ENCODE measurements around the gene PIK3CB. TPM values are rescaled to one million over a fixed set of nuclear protein-coding genes. Genes with fewer than 3 reads are reported as not detected.
"Not testable (repeated sequence)": the region's sequence is repeated elsewhere in the genome, so short reads cannot be mapped to it uniquely, and the experiment has no call there.

Gene PIK3CB
- total RNA-seq, 1 donor from 2014 or later: 24.1 TPM

GRCh38 chr3:138680974-138681373, 153.8 kb downstream of the PIK3CB start:
- DNase-seq: not testable (repeated sequence)

DNA sequence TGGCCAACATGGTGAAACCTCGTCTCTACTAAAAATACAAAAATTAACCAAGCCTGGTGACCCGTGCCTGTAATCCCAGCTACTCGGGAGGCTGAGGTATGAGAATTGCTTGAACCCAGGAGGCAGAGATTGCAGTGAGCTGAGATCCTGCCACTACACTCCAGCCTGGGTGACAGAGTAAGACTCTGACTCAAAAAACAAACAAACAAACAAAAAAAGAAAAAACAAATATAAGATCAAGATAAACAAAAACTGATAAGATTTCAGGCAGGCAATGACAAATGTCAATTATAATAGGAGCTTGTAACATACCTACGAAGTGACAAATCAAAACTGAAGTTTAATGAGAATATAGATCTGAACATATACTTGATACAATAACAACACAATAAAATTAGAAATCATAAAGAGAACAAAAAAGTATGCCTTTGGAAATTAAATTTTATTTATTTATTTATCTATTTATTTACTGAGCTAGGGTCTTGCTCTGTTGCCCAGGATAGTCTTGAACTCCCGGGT, 155.8 kb downstream of the PIK3CB start:
- DNase-seq: no peak

DNA sequence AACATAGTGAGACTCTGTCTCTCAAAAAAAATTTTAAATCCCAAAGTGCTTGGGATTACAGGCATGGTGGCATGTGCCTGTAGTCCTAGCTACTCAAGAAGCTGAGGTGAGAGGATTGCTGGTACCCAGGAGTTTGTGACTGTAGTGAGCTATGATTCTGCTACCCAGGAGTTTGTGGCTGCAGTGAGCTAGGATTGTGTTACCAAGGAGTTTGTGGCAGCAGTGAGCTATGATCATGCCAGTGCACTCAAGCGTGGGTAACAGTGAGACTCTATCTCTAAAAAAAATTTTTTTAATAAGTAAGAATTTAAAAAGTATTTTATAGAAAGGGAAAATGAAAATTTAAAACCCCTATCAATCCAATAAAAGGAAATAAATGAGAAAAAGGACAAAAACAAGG, 156.6 kb downstream of the PIK3CB start:
- no peak for DNase-seq

DNA sequence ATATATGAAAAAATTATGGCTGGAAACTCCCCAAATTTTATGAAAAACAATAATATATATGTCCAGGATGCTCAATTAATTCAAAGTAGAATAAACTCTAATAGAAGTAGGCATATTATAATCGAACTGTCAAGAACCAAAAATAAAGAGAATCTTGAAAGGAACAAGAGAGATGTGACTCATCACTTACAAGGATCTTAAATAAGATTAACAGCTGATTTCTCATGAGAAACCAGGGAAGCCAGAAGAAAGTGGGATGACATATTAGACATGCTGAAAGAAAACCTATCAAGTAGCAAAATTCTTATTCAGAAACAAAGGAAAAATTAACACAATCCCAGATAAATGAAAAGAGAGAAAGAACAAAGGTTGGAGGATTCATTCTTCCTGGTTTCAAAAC, 159.3 kb downstream of the PIK3CB start:
- no peak for DNase-seq

DNA sequence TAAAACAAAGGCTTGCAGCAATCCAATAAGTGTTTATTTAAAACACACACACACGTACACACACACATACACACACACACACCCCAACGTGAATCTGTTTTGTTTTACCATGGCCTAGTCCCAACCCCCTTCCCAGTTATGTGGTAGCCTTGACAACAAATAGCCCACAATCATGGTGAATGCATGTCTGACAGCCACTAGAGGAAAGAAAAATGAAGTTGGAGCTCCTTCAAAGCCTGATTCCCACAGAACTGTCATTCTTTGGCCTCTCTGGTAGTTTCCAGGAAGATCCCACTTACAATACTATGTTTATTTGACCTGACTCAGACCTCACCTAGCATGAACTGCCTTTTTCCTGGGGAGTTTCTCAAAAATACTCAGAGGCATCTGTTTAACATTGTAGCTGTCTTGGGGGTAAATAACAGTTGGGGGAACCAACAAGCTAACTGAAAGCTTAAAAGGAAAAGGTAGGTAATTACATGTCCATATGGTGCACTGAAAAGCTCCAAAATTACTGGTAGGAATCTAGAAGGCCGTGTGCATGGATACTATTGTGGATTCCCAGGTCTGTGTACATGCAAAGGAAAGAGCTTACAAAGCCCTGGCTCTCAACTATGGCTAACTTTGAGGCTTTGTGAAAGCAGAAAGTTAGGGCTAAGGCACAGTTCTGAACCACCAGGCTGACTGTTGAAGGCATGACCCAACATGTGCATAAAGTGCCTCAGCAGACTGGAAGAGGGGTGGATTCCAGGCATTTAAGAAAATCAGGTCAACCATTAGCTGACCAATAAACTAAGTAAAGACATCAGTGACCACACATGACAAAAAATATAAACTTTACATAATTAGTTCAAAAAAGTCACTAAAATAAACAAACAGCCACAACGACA, 160.8 kb downstream of the PIK3CB start:
- DNase-seq: peak; percentile 60

DNA sequence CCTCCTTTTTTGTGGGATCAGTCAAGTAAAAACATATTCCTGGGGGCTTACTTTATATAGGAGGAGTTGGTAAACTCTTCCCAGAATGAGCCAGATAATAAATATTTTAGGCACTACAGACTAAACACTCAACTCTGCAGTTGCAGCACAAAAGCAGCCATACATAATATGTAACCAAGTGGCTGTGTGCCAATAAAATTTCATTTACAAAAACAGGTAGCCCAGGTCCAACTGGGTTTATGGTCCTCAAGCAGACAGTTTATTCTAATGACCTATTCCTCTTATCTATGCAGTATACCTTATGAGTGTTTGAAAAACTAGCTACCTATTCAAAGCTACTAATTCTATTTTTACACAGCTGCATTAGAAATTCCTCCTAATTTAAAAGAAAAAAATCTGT, 164.3 kb downstream of the PIK3CB start:
- DNase-seq: no peak

- DNase-seq: no peak
Observed at GRCh38 chr3:138668107-138668506, 166.6 kb downstream of the PIK3CB start.

- DNase-seq: no peak
Observed at GRCh38 chr3:138657508-138657907, 177.2 kb downstream of the PIK3CB start.

- DNase-seq: no peak
Observed at GRCh38 chr3:138653567-138653966, 181.2 kb downstream of the PIK3CB start.

DNA sequence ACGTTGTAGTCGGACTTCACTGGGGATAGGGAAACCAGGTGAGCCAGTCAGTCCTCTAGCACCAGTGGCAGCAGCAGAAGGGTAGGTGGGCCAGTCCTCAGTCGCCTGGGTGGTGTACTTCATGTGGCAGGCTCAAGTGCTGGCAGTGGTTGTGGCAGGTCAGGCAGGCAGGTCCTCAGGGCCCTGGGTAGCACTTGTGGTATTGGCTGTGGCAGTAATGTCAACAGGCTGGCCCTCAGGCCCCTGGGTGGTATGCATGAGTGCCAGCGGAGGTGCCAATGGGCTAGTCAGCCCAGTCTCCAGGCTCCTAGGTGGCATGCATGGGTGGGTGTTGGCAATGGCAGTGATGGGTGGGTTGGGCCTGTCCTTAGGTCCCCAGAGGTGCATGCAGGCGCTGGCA, 185.6 kb downstream of the PIK3CB start:
- DNase-seq: no peak

- no peak for DNase-seq
Observed at GRCh38 chr3:138646513-138646912, 188.2 kb downstream of the PIK3CB start.

GRCh38 chr3:138646008-138646407, 188.7 kb downstream of the PIK3CB start:
- no peak for DNase-seq

- DNase-seq: no peak
Observed at GRCh38 chr3:138642927-138643253, 191.8 kb downstream of the PIK3CB start.

DNA sequence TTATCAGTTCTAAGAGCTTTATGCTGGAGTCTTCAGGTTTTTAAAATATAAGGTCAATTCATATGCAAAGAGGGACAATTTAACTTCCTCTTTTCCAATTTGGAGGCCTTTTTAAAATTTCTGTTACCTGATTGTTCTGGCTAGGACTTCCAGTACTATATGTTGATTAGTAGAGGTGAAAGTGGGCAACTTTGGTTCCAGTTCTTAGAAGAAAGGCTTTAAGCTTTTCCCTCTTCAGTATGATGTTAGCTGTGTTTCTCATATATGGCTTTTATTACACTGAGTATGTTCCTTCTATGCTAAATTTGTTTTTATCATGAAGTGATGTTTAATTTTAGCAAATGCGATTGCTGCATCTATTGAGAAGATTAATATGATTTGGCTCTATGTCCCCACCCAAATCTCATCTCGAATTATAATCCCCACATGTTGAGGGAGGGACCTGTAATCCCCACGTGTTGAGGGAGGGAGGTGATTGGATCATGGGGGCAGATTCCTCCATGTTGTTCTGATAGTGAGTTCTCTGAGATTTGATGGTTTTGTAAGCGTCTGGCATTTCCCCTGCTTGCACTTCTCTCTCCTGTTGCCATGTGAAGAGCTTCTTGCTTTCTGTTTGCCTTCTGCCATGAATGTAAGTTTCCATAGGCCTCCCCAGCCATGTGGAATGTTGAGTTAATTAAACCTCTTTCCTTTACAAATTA, 192.4 kb downstream of the PIK3CB start:
- no peak for DNase-seq

DNA sequence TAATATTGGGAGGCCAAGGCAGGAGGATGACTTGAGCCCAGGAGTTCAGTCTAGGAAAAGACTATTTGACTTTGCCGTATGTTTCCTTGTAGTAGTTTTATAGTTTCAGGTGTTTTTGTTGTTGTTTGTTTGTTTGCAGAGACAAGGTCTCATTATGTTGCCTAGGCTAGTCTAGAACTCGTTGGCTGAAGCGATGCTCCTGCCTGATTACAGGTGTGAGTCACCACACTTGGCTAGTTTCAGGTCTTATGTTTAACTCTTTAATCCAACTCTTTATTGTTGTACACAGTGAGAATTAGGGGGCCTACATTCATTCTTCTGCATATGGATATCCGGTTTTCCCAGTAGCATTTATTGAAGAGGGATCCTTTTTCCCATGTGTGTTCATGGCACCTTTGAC, 194.2 kb downstream of the PIK3CB start:
- DNase-seq: no peak

- peak; percentile 26 for DNase-seq
Observed at GRCh38 chr3:138638641-138639040, 196.1 kb downstream of the PIK3CB start.

DNA sequence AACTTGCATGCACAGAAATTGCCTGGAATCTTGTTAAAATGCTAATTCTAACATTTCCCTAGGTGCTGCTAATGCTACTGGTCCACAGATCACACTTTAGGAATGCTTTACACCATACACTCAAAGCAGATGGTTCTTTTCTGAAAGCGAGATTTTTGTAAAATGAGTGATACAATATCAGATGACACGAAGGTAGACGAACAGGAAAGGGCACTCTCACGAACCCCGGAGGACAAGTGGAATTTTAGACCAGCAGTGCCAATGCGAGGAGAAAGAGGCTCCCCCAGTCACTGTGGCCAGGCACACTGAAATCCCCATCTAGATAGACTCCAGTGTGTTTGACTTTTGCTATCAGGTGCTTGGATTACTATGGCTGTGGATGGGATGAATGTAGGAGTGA, 205.2 kb downstream of the PIK3CB start:
- no peak for DNase-seq

- no peak for DNase-seq
Observed at GRCh38 chr3:138625707-138626365, 208.9 kb downstream of the PIK3CB start.

GRCh38 chr3:138624518-138624917, 210.2 kb downstream of the PIK3CB start:
- no peak for DNase-seq

- no peak for DNase-seq
Observed at GRCh38 chr3:138620431-138620830, 214.3 kb downstream of the PIK3CB start.

DNA sequence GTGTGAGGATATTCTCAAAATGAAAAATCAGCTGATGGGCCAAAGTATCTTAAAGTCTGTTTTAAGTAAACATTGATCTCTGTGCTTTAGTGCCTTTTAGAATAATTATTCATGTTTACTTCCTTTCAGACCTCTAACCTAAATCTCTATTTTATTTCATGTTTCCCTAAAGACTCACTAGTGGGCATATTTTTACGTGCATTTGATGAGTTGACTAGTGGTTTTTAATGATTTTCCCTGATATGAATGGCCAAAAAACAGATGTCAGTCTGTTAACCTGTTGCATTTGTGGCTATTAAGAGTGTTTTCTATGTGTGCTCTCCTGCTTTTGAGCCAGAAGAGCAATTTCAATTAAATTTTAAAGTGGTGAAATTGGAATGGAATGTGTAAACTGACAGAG, 219.3 kb downstream of the PIK3CB start:
- no peak for DNase-seq

DNA sequence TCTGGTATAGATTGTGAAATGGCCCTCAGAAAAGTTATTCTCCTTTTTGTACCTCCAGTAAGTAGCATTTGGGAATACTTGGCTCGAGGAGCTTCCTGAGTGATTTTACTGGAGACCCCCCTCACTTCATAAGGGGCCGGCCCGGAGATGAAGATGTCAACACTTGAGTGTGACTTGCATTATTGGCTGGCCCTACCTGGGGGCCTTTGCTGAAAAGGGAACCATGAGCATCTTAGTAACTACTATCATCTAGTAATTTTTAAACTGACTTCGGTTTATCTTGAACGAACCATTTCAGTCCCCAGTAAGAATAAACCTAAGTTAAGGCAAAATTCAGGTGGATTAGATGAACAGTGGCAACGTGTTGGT, 224.8 kb downstream of the PIK3CB start:
- DNase-seq: no peak

Measured in tongue (tissue), 2 donors.